Uterus (tissue), 2 donors: Measurements from ENCODE around the gene ASAP3.

Experiments
- CTCF ChIP-seq, 4 experiments: fragments of 200-600 bp in 2 of 4; fragments of 450-650 bp in 2 of 4; sonication (generic) in 2 of 4; IDR thresholded peaks; one replicate each; pipeline ENCODE4 v1.5.1; 2016 to 2019; ENCODE audit warnings: antibody characterized with exemption in 4 of 4, mild to moderate bottlenecking in 2 of 4, moderate library complexity in 1 of 4
- POLR2A ChIP-seq, 2 donors: fragments of 450-650 bp; IDR thresholded peaks; one replicate each; pipeline ENCODE4 v1.6.1; 2016; ENCODE audit warnings: antibody characterized with exemption in 2 of 2, mild to moderate bottlenecking in 1 of 2, moderate library complexity in 1 of 2

- TF ChIP-seq CTCF (IDR thresholded peaks at IDR 0.05) (no peak), POLR2A (IDR thresholded peaks at IDR 0.05) (no peak)
These were observed 43.4 kb upstream of the ASAP3 start for GRCh38 chr1:23527366-23527765.
